HepG2 (cell line): Measurements from ENCODE around the gene ADAMTS4. TPM values are rescaled to one million over a fixed set of nuclear protein-coding genes. Genes with fewer than 3 reads are reported as not detected.
A peak's percentile ranks its signal among the peaks of the same experiment; 100 is the strongest.

Experiments used
- CEBPB ChIP-seq: IDR thresholded peaks from 2 replicates; pipeline ENCODE4 v1.6.1; 2011; ENCODE audit warnings: low read depth, low read length, improper control_type of control experiment, borderline replicate concordance
- FOXK1 ChIP-seq: sonication (generic); formaldehyde crosslinking; IDR thresholded peaks from 2 replicates; pipeline ENCODE4 v1.4.0; 2020; ENCODE audit warnings: low read depth, missing genetic modification reagents, borderline replicate concordance
- MED8 ChIP-seq: sonication (generic); formaldehyde crosslinking; IDR thresholded peaks from 2 replicates; pipeline ENCODE4 v1.8.1; 2023; ENCODE audit warnings: mild to moderate bottlenecking, missing genetic modification reagents; ENCODE audit not compliant: insufficient replicate concordance
- MTA1 ChIP-seq: sonication (generic); formaldehyde crosslinking; IDR thresholded peaks from 2 replicates; pipeline ENCODE4 v1.4.0; 2020; ENCODE audit warnings: missing genetic modification reagents, mild to moderate bottlenecking, borderline replicate concordance
- POLR2G ChIP-seq: fragments of 200-400 bp; formaldehyde crosslinking; IDR thresholded peaks from 2 replicates; pipeline ENCODE4 v1.6.1; 2018; ENCODE audit warnings: mild to moderate bottlenecking, low read depth, low read length, moderate library complexity
- THAP11 ChIP-seq: IDR thresholded peaks from 2 replicates; pipeline ENCODE4 v1.6.1; 2016; ENCODE audit warnings: missing biosample characterization, missing genetic modification reagents
- WIZ ChIP-seq: sonication (generic); formaldehyde crosslinking; IDR thresholded peaks from 2 replicates; pipeline ENCODE4 v1.5.1; 2020; ENCODE audit warnings: mild to moderate bottlenecking, missing genetic modification reagents
- ZNF430 ChIP-seq: sonication (generic); formaldehyde crosslinking; IDR thresholded peaks from 2 replicates; pipeline ENCODE4 v1.9.0; 2021; ENCODE audit warnings: mild to moderate bottlenecking, missing genetic modification reagents
- ZNF768 ChIP-seq: sonication (generic); formaldehyde crosslinking; IDR thresholded peaks from 2 replicates; pipeline ENCODE4 v1.4.0; 2020; ENCODE audit warnings: missing genetic modification reagents
- ZNF839 ChIP-seq: sonication (generic); formaldehyde crosslinking; IDR thresholded peaks from 2 replicates; pipeline ENCODE4 v1.4.0; 2020; ENCODE audit warnings: missing genetic modification reagents, mild to moderate bottlenecking, borderline replicate concordance
- polyA plus RNA-seq, 8 experiments: library from polyadenylated mRNA; depleted of rRNA in 3 of 8; stranded (reverse) in 7 of 8; unstranded in 1 of 8; fragments of >200 nt; fragmentation: Illumina TruSeq in 4 of 8; extraction: Trizol in 4 of 8; gene quantifications; 2 replicates each; pipeline versions ENCODE4 v1.2.1 to v1.2.3, GENCODE V29; 2011 to 2016; ENCODE audit warnings: low read depth in 4 of 8, missing spikeins in 1 of 8, mixed read lengths in 1 of 8; ENCODE audit not compliant: insufficient read depth in 1 of 8
- total RNA-seq, 5 experiments: library from RNA; depleted of rRNA; stranded (reverse); fragments of >200 nt; fragmentation: Illumina TruSeq; extraction: Trizol; gene quantifications; 2 replicates each; pipeline ENCODE4 v1.2.3, GENCODE V29; 2016; ENCODE audit warnings: low read depth in 1 of 5
- TF ChIP-seq, protein P1 (sequence below): sonication (generic); formaldehyde crosslinking; IDR thresholded peaks from 2 replicates; pipeline ENCODE4 v1.4.0; 2020; ENCODE audit warnings: mild to moderate bottlenecking, missing genetic modification reagents
- TF ChIP-seq, protein P2 (sequence below), 2 experiments: sonication (generic) in 1 of 2; formaldehyde crosslinking in 1 of 2; IDR thresholded peaks; 2 replicates each; pipeline versions ENCODE4 v1.5.1 to v1.6.1; 2011 to 2020; ENCODE audit warnings: borderline replicate concordance in 1 of 2, low read depth in 1 of 2, low read length in 1 of 2, mild to moderate bottlenecking in 1 of 2, missing genetic modification reagents in 1 of 2, moderate library complexity in 1 of 2
- TF ChIP-seq, protein P3 (sequence below): sonication (generic); formaldehyde crosslinking; IDR thresholded peaks from 2 replicates; pipeline ENCODE4 v1.4.0; 2020; ENCODE audit warnings: missing genetic modification reagents, mild to moderate bottlenecking, borderline replicate concordance
- TF ChIP-seq, protein P4 (sequence below): sonication (generic); formaldehyde crosslinking; IDR thresholded peaks from 2 replicates; pipeline ENCODE4 v1.5.0; 2020; ENCODE audit warnings: mild to moderate bottlenecking, missing genetic modification reagents
- TF ChIP-seq, protein P5 (sequence below): sonication (generic); formaldehyde crosslinking; conservative IDR thresholded peaks from 2 replicates; pipeline ENCODE4 v1.8.0; 2022; ENCODE audit warnings: mild to moderate bottlenecking, moderate library complexity, missing genetic modification reagents

ADAMTS4 gene
- total and polyA plus RNA-seq, 2 of the 13 experiments (the other 11 are each of a cell fraction or from before 2014, with no cell fraction given) = 0.51 to 1.7 TPM

DNA sequence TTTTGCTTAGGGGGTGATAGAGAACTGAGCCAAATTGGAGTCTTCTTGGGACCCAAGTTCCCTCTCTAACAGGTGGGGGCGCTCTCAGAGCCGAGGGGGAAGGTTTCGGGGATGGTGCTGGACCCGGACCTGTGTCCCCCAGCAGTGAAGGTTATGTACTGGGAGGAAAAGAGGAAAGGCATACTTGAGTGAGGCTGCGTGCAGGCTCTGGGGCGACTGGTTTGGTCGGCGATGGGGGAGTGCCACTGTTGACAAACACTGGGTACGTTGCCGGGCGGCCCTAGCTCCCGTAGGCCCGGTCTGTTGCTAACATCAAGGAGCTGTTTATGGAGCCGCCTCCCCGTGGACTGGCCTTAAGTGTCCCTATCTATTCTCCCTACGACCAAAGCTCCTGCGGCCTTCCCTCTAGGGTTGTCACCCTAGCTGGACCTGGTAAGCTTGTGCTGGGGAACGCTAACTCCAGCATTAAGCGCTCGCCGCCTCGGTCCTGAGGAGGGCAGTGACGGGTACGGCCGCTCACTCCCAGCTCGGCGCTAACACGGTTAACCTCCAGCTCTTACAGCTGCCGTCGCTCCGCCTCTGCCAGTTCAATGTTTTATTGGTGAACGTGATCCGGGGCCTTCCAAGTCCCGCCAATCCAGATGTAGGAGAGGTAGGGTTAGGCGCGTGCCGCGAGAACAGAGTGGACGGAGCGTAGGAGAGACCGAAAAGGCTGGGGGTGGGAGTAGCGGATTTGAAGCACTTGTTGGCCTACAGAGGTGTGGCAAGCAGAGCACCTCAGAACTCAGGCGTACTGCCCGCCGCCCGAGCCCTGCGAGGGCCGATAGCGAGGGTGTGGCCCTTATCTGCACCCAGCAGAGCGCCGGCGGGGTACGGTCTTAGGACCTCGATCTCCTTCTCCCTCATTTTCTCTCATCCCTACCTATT is 32.8 kb downstream of the ADAMTS4 start, which contains the start of gene PPOX (continued):
- TF ChIP-seq, protein P1, sequence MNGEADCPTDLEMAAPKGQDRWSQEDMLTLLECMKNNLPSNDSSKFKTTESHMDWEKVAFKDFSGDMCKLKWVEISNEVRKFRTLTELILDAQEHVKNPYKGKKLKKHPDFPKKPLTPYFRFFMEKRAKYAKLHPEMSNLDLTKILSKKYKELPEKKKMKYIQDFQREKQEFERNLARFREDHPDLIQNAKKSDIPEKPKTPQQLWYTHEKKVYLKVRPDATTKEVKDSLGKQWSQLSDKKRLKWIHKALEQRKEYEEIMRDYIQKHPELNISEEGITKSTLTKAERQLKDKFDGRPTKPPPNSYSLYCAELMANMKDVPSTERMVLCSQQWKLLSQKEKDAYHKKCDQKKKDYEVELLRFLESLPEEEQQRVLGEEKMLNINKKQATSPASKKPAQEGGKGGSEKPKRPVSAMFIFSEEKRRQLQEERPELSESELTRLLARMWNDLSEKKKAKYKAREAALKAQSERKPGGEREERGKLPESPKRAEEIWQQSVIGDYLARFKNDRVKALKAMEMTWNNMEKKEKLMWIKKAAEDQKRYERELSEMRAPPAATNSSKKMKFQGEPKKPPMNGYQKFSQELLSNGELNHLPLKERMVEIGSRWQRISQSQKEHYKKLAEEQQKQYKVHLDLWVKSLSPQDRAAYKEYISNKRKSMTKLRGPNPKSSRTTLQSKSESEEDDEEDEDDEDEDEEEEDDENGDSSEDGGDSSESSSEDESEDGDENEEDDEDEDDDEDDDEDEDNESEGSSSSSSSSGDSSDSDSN (CRISPR knock-in tag) = peak; percentile 70; the same call in 1 of the 2 replicates
- TF ChIP-seq MED8 (CRISPR knock-in tag) = peak; percentile 59
- TF ChIP-seq, protein P2, sequence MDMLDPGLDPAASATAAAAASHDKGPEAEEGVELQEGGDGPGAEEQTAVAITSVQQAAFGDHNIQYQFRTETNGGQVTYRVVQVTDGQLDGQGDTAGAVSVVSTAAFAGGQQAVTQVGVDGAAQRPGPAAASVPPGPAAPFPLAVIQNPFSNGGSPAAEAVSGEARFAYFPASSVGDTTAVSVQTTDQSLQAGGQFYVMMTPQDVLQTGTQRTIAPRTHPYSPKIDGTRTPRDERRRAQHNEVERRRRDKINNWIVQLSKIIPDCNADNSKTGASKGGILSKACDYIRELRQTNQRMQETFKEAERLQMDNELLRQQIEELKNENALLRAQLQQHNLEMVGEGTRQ (IDR thresholded peaks at IDR 0.05; ENCODE audit: low read depth, low read length) = no peak
- TF ChIP-seq, protein P2 (CRISPR knock-in tag; IDR thresholded peaks at IDR 0.05; ENCODE audit: borderline replicate concordance) = peak; percentile 76; the same call in 1 of the 2 replicates
- TF ChIP-seq ZNF430 (CRISPR knock-in tag) = peak; percentile 48; the same call in 1 of the 2 replicates
- TF ChIP-seq THAP11 (CRISPR knock-in tag) = peak; percentile 89
- TF ChIP-seq, protein P3, sequence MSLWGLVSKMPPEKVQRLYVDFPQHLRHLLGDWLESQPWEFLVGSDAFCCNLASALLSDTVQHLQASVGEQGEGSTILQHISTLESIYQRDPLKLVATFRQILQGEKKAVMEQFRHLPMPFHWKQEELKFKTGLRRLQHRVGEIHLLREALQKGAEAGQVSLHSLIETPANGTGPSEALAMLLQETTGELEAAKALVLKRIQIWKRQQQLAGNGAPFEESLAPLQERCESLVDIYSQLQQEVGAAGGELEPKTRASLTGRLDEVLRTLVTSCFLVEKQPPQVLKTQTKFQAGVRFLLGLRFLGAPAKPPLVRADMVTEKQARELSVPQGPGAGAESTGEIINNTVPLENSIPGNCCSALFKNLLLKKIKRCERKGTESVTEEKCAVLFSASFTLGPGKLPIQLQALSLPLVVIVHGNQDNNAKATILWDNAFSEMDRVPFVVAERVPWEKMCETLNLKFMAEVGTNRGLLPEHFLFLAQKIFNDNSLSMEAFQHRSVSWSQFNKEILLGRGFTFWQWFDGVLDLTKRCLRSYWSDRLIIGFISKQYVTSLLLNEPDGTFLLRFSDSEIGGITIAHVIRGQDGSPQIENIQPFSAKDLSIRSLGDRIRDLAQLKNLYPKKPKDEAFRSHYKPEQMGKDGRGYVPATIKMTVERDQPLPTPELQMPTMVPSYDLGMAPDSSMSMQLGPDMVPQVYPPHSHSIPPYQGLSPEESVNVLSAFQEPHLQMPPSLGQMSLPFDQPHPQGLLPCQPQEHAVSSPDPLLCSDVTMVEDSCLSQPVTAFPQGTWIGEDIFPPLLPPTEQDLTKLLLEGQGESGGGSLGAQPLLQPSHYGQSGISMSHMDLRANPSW (CRISPR knock-in tag) = no peak
- 0 out of 2 replicates have a peak, but pooled peaks have one; percentile 32 for TF ChIP-seq ZNF768 (CRISPR knock-in tag)
- peak; percentile 39 for TF ChIP-seq FOXK1 (CRISPR knock-in tag)
- TF ChIP-seq, protein P4, sequence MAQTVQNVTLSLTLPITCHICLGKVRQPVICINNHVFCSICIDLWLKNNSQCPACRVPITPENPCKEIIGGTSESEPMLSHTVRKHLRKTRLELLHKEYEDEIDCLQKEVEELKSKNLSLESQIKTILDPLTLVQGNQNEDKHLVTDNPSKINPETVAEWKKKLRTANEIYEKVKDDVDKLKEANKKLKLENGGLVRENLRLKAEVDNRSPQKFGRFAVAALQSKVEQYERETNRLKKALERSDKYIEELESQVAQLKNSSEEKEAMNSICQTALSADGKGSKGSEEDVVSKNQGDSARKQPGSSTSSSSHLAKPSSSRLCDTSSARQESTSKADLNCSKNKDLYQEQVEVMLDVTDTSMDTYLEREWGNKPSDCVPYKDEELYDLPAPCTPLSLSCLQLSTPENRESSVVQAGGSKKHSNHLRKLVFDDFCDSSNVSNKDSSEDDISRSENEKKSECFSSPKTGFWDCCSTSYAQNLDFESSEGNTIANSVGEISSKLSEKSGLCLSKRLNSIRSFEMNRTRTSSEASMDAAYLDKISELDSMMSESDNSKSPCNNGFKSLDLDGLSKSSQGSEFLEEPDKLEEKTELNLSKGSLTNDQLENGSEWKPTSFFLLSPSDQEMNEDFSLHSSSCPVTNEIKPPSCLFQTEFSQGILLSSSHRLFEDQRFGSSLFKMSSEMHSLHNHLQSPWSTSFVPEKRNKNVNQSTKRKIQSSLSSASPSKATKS (CRISPR knock-in tag) = no peak
- 0 out of 2 replicates have a peak, but pooled peaks have one; percentile 16 for TF ChIP-seq MTA1 (CRISPR knock-in tag)
- no peak for TF ChIP-seq WIZ (CRISPR knock-in tag)
- TF ChIP-seq POLR2G = peak; percentile 74
- TF ChIP-seq ZNF839 (CRISPR knock-in tag) = no peak
- TF ChIP-seq, protein P5, sequence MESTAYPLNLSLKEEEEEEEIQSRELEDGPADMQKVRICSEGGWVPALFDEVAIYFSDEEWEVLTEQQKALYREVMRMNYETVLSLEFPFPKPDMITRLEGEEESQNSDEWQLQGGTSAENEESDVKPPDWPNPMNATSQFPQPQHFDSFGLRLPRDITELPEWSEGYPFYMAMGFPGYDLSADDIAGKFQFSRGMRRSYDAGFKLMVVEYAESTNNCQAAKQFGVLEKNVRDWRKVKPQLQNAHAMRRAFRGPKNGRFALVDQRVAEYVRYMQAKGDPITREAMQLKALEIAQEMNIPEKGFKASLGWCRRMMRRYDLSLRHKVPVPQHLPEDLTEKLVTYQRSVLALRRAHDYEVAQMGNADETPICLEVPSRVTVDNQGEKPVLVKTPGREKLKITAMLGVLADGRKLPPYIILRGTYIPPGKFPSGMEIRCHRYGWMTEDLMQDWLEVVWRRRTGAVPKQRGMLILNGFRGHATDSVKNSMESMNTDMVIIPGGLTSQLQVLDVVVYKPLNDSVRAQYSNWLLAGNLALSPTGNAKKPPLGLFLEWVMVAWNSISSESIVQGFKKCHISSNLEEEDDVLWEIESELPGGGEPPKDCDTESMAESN = 0 out of 2 replicates have a peak, but pooled peaks have one; percentile 16
- no peak for TF ChIP-seq CEBPB
